GM21723 (cell line): ENCODE results near the gene LST1.
A peak's percentile ranks its signal among the peaks of the same experiment; 100 is the strongest.
"Not testable (repeated sequence)": the region's sequence is repeated elsewhere in the genome, so short reads cannot be mapped to it uniquely, and the experiment has no call there.

Experiments
- ATAC-seq: cut with Tn5 transposase; IDR thresholded peaks from one replicate; pipeline ENCODE4 v1.9.1; 2021; ENCODE audit warnings: mild to moderate bottlenecking, moderate library complexity; ENCODE audit not compliant: unreplicated experiment

LST1 gene

GRCh38 chr6:31580438-31580740 is 5.7 kb upstream of the LST1 start:
- no peak for ATAC-seq

- ATAC-seq, result peak; percentile 54
Observed at GRCh38 chr6:31580807-31581433, 5.2 kb upstream of the LST1 start.

GRCh38 chr6:31581434-31582229 is 4.4 kb upstream of the LST1 start:
- ATAC-seq, result no peak

GRCh38 chr6:31582230-31582643 is 3.8 kb upstream of the LST1 start, which contains the start of gene LTB:
Gene LTB (minus strand): TSS chr6:31582424. CDS start chr6:31582417, 7 bp downstream.
- no peak for ATAC-seq

- ATAC-seq, result no peak
Observed at GRCh38 chr6:31585491-31585890, 586 bp upstream of the LST1 start.

GRCh38 chr6:31586599-31587281 is 663 bp downstream of the LST1 start:
- no peak for ATAC-seq

GRCh38 chr6:31587791-31588777 is 2.0 kb downstream of the LST1 start:
- no peak for ATAC-seq

- ATAC-seq, result no peak
Observed at GRCh38 chr6:31588871-31589650, 3.0 kb downstream of the LST1 start.

GRCh38 chr6:31590691-31591090 is 4.6 kb downstream of the LST1 start:
- not testable (repeated sequence) for ATAC-seq

- ATAC-seq, result no peak
Observed at GRCh38 chr6:31592396-31592771, 6.3 kb downstream of the LST1 start.

- ATAC-seq, result no peak
Observed at GRCh38 chr6:31597006-31597405, 10.9 kb downstream of the LST1 start.

GRCh38 chr6:31607317-31607716 is 21.2 kb downstream of the LST1 start:
- no peak for ATAC-seq

GRCh38 chr6:31609519-31610406 is 23.7 kb downstream of the LST1 start:
- ATAC-seq, result no peak

- no peak for ATAC-seq
Observed at GRCh38 chr6:31610968-31611367, 24.9 kb downstream of the LST1 start.

GRCh38 chr6:31614075-31614619 is 28.1 kb downstream of the LST1 start:
- no peak for ATAC-seq

- no peak for ATAC-seq
Observed at GRCh38 chr6:31614684-31615578, 28.9 kb downstream of the LST1 start, which contains the start of gene AIF1. Gene AIF1 (plus strand): TSS chr6:31615234. CDS start chr6:31615330, 96 bp downstream.

- ATAC-seq, result no peak
Observed at GRCh38 chr6:31615748-31616147, 29.7 kb downstream of the LST1 start.

GRCh38 chr6:31617010-31617409 is 30.9 kb downstream of the LST1 start:
- no peak for ATAC-seq
